Measurements from ENCODE around the gene PCDHA6.
"Not testable (repeated sequence)": the region's sequence is repeated elsewhere in the genome, so short reads cannot be mapped to it uniquely, and the experiment has no call there.

The PCDHA6 gene

GRCh38 chr5:140796718-140797095 is 31.1 kb upstream of the PCDHA6 start:
- Histone ChIP-seq H3K4me1 (ENCODE audit: control insufficient read depth, insufficient read depth, low read length) (no peaks in the 10 kb centered on the region), H3K27me3 (ENCODE audit: control insufficient read depth, insufficient read depth, low read length, poor library complexity, severe bottlenecking) (no peaks in the 10 kb centered on the region), H3K4me3 (ENCODE audit: insufficient read depth, low read depth, low read length) (no peak overlapping the region), H3K36me3 (ENCODE audit: control insufficient read depth, insufficient read depth, low read length) (peaks cover 9% of the 10 kb centered on the region), H3K27ac (ENCODE audit: insufficient read depth, low read depth, low read length, poor library complexity, severe bottlenecking) (no peak overlapping the region), H3K9me3 (ENCODE audit: control insufficient read depth, low read length) (no peaks in the 10 kb centered on the region)
- 96 to 97% methylated on average over 39 of the region's 39 CpGs for WGBS, 2 experiments

GRCh38 chr5:140800816-140801493 is 26.8 kb upstream of the PCDHA6 start, which contains the start of gene PCDHA3:
TSS of gene PCDHA3 (plus strand) at chr5:140801057.
- peaks cover 3% of the 10 kb centered on the region for H3K36me3 ChIP-seq (ENCODE audit: control insufficient read depth, insufficient read depth, low read length)
- 95 to 96% methylated on average over 29 of the region's 29 CpGs for WGBS, 2 experiments
- H3K4me1 ChIP-seq (ENCODE audit: control insufficient read depth, insufficient read depth, low read length) = no peaks in the 10 kb centered on the region
- H3K9me3 ChIP-seq (ENCODE audit: control insufficient read depth, low read length) = no peaks in the 10 kb centered on the region
- H3K27ac ChIP-seq (ENCODE audit: insufficient read depth, low read depth, low read length, poor library complexity, severe bottlenecking) = no peak within 1 kb of the TSS
- H3K4me3 ChIP-seq (ENCODE audit: insufficient read depth, low read depth, low read length) = no peak within 1 kb of the TSS
- no peaks in the 10 kb centered on the region for H3K27me3 ChIP-seq (ENCODE audit: control insufficient read depth, insufficient read depth, low read length, poor library complexity, severe bottlenecking)

DNA sequence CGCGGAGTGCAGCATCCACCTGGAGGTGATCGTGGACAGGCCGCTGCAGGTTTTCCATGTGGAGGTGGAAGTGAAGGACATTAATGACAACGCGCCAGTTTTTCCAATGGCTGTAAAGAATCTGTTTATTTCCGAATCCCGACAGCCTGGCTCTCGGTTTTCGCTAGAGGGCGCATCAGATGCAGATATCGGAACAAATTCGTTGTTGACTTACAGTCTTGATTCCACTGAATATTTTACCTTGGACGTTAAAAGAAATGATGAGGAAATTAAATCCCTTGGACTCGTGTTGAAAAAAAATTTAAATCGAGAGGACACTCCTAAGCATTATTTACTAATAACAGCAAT is 26.3 kb upstream of the PCDHA6 start:
- Histone ChIP-seq H3K27ac (ENCODE audit: insufficient read depth, low read depth, low read length, poor library complexity, severe bottlenecking) (no peak overlapping the region), H3K4me1 (ENCODE audit: control insufficient read depth, insufficient read depth, low read length) (no peaks in the 10 kb centered on the region), H3K4me3 (ENCODE audit: insufficient read depth, low read depth, low read length) (no peak overlapping the region), H3K27me3 (ENCODE audit: control insufficient read depth, insufficient read depth, low read length, poor library complexity, severe bottlenecking) (no peaks in the 10 kb centered on the region), H3K9me3 (ENCODE audit: control insufficient read depth, low read length) (no peaks in the 10 kb centered on the region), H3K36me3 (ENCODE audit: control insufficient read depth, insufficient read depth, low read length) (no peaks in the 10 kb centered on the region)
- WGBS, 2 experiments = 96 to 97% methylated on average over 16 of the region's 16 CpGs

GRCh38 chr5:140802381-140802780 is 25.4 kb upstream of the PCDHA6 start:
- H3K27me3 ChIP-seq (ENCODE audit: control insufficient read depth, insufficient read depth, low read length, poor library complexity, severe bottlenecking); H3K9me3 ChIP-seq (ENCODE audit: control insufficient read depth, low read length); H3K4me1 ChIP-seq (ENCODE audit: control insufficient read depth, insufficient read depth, low read length); H3K36me3 ChIP-seq (ENCODE audit: control insufficient read depth, insufficient read depth, low read length); H3K27ac ChIP-seq (ENCODE audit: insufficient read depth, low read depth, low read length, poor library complexity, severe bottlenecking); H3K4me3 ChIP-seq (ENCODE audit: insufficient read depth, low read depth, low read length): not testable (repeated sequence)
- WGBS, 2 experiments = 97% methylated on average over 45 of the region's 45 CpGs

DNA sequence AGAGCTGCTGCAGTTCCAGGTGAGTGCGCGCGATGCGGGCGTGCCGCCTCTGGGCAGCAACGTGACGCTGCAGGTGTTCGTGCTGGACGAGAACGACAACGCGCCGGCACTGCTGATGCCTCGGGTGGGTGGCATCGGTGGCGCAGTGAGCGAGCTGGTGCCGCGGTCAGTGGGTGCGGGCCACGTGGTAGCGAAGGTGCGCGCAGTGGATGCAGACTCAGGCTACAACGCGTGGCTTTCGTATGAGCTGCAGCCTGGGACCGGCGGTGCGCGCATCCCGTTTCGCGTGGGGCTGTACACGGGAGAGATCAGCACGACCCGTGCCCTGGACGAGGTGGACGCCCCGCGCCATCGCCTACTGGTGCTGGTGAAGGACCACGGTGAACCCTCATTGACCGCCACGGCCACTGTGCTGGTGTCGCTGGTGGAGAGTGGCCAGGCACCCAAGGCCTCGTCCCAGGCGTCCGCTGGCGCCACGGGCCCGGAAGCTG is 24.9 kb upstream of the PCDHA6 start:
- Histone ChIP-seq H3K27me3 (ENCODE audit: control insufficient read depth, insufficient read depth, low read length, poor library complexity, severe bottlenecking) (no peaks in the 10 kb centered on the region), H3K36me3 (ENCODE audit: control insufficient read depth, insufficient read depth, low read length) (no peaks in the 10 kb centered on the region), H3K4me1 (ENCODE audit: control insufficient read depth, insufficient read depth, low read length) (no peaks in the 10 kb centered on the region), H3K4me3 (ENCODE audit: insufficient read depth, low read depth, low read length) (no peak overlapping the region), H3K27ac (ENCODE audit: insufficient read depth, low read depth, low read length, poor library complexity, severe bottlenecking) (no peak overlapping the region), H3K9me3 (ENCODE audit: control insufficient read depth, low read length) (no peaks in the 10 kb centered on the region)
- WGBS, 2 experiments = 95 to 96% methylated on average over 53 of the region's 53 CpGs

- WGBS, 2 experiments = 29 to 30% methylated on average over 44 to 47 of the region's 47 CpGs
- Histone ChIP-seq H3K4me1 (ENCODE audit: control insufficient read depth, insufficient read depth, low read length) (no peaks in the 10 kb centered on the region), H3K27ac (ENCODE audit: insufficient read depth, low read depth, low read length, poor library complexity, severe bottlenecking) (no peak within 1 kb of the TSS), H3K9me3 (ENCODE audit: control insufficient read depth, low read length) (no peaks in the 10 kb centered on the region), H3K27me3 (ENCODE audit: control insufficient read depth, insufficient read depth, low read length, poor library complexity, severe bottlenecking) (no peaks in the 10 kb centered on the region), H3K36me3 (ENCODE audit: control insufficient read depth, insufficient read depth, low read length) (no peaks in the 10 kb centered on the region), H3K4me3 (ENCODE audit: insufficient read depth, low read depth, low read length) (peak within 1 kb of the TSS; percentile 67)
Measured at GRCh38 chr5:140806834-140807775, 20.7 kb upstream of the PCDHA6 start, which contains the start of gene PCDHA4. TSS of gene PCDHA4 (plus strand) at chr5:140807068.

GRCh38 chr5:140808241-140808888 is 19.4 kb upstream of the PCDHA6 start:
- 96 to 97% methylated on average over 62 of the region's 62 CpGs for WGBS, 2 experiments
- H3K4me1 ChIP-seq (ENCODE audit: control insufficient read depth, insufficient read depth, low read length); H3K9me3 ChIP-seq (ENCODE audit: control insufficient read depth, low read length); H3K4me3 ChIP-seq (ENCODE audit: insufficient read depth, low read depth, low read length); H3K27me3 ChIP-seq (ENCODE audit: control insufficient read depth, insufficient read depth, low read length, poor library complexity, severe bottlenecking); H3K36me3 ChIP-seq (ENCODE audit: control insufficient read depth, insufficient read depth, low read length); H3K27ac ChIP-seq (ENCODE audit: insufficient read depth, low read depth, low read length, poor library complexity, severe bottlenecking): not testable (repeated sequence)

DNA sequence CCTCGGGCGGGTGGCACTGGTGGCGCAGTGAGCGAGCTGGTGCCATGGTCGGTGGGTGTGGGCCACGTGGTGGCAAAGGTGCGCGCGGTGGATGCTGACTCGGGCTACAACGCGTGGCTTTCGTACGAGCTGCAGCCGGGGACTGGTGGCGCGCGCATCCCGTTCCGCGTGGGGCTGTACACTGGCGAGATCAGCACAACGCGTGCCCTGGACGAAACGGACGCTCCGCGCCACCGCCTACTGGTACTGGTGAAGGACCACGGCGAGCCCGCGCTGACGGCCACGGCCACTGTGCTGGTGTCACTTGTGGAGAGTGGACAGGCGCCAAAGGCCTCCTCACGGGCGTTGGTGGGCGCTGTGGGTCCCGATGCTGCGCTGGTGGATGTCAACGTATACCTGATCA is 18.9 kb upstream of the PCDHA6 start:
- H3K27me3 ChIP-seq (ENCODE audit: control insufficient read depth, insufficient read depth, low read length, poor library complexity, severe bottlenecking) = no peaks in the 10 kb centered on the region
- no peak overlapping the region for H3K27ac ChIP-seq (ENCODE audit: insufficient read depth, low read depth, low read length, poor library complexity, severe bottlenecking)
- WGBS, 2 experiments = 95 to 96% methylated on average over 43 of the region's 43 CpGs
- no peaks in the 10 kb centered on the region for H3K36me3 ChIP-seq (ENCODE audit: control insufficient read depth, insufficient read depth, low read length)
- no peak overlapping the region for H3K4me3 ChIP-seq (ENCODE audit: insufficient read depth, low read depth, low read length)
- H3K9me3 ChIP-seq (ENCODE audit: control insufficient read depth, low read length) = no peaks in the 10 kb centered on the region
- no peaks in the 10 kb centered on the region for H3K4me1 ChIP-seq (ENCODE audit: control insufficient read depth, insufficient read depth, low read length)

- 91 to 92% methylated on average over 38 to 39 of the region's 39 CpGs for WGBS, 2 experiments
- no peaks in the 10 kb centered on the region for H3K9me3 ChIP-seq (ENCODE audit: control insufficient read depth, low read length)
- no peaks in the 10 kb centered on the region for H3K4me1 ChIP-seq (ENCODE audit: control insufficient read depth, insufficient read depth, low read length)
- no peak within 1 kb of the TSS for H3K27ac ChIP-seq (ENCODE audit: insufficient read depth, low read depth, low read length, poor library complexity, severe bottlenecking)
- no peaks in the 10 kb centered on the region for H3K36me3 ChIP-seq (ENCODE audit: control insufficient read depth, insufficient read depth, low read length)
- H3K27me3 ChIP-seq (ENCODE audit: control insufficient read depth, insufficient read depth, low read length, poor library complexity, severe bottlenecking) = no peaks in the 10 kb centered on the region
- no peak within 1 kb of the TSS for H3K4me3 ChIP-seq (ENCODE audit: insufficient read depth, low read depth, low read length)
Measured at GRCh38 chr5:140821375-140822280, 6.1 kb upstream of the PCDHA6 start, which contains the start of gene PCDHA5. TSS of gene PCDHA5 (plus strand) at chr5:140821613.
